ENCODE measurements around the gene FYN.

- TF ChIP-seq CTCF (IDR thresholded peaks at IDR 0.05) (no peak), POLR2AphosphoS5 (IDR thresholded peaks at IDR 0.05) (no peak)
Measured at GRCh38 chr6:111918825-111919224, 45.6 kb upstream of the FYN start.

Data from transverse colon (tissue), 4 donors.